Measurements from ENCODE around the gene PHYH. TPM values are rescaled to one million over a fixed set of nuclear protein-coding genes. Genes with fewer than 3 reads are reported as not detected.

PHYH gene
- total and polyA plus RNA-seq, 2 donors (not counting 1 experiment from before 2014, with no cell fraction given), result 21.8 to 31.5 TPM

GRCh38 chr10:13337827-13338196, 37.9 kb upstream of the PHYH start:
- Histone ChIP-seq H3K79me2 (ENCODE audit: control insufficient read depth, insufficient read depth, low read length) (peaks cover 14% of the 10 kb centered on the region), H3K27me3 (ENCODE audit: control insufficient read depth, insufficient read depth, low read length) (no peaks in the 10 kb centered on the region), H4K20me1 (ENCODE audit: control insufficient read depth, extremely low read depth, insufficient read depth, low read length) (no peaks in the 10 kb centered on the region), H3K4me2 (ENCODE audit: extremely low read depth, insufficient read depth, low read length) (no peak overlapping the region), H3K4me1 (ENCODE audit: control insufficient read depth, extremely low read depth, insufficient read depth, low read length) (no peaks in the 10 kb centered on the region), H2AFZ (ENCODE audit: low read length) (no peak overlapping the region), H3K27ac (ENCODE audit: insufficient read depth, low read length) (no peak overlapping the region), H3K9me3 (ENCODE audit: control insufficient read depth, insufficient read depth, low read depth, low read length) (no peaks in the 10 kb centered on the region), H3K36me3 (ENCODE audit: control insufficient read depth, insufficient read depth, low read length) (peaks cover 8% of the 10 kb centered on the region), H3K9ac (ENCODE audit: insufficient read depth, low read length) (no peak overlapping the region), H3K4me3 (replicated peaks in 1 of 4; ENCODE audit: control extremely low read depth in 1 of 4, insufficient read depth in 1 of 4, low read depth in 3 of 4, low read length in 4 of 4) (no peak overlapping the region)
- DNase-seq (ENCODE audit: low read depth in 2 of 2), result no peak
- TF ChIP-seq EZH2 (IDR thresholded peaks at IDR 0.05; ENCODE audit: low read length, missing control alignments), result no peak
- TF ChIP-seq, protein P1, sequence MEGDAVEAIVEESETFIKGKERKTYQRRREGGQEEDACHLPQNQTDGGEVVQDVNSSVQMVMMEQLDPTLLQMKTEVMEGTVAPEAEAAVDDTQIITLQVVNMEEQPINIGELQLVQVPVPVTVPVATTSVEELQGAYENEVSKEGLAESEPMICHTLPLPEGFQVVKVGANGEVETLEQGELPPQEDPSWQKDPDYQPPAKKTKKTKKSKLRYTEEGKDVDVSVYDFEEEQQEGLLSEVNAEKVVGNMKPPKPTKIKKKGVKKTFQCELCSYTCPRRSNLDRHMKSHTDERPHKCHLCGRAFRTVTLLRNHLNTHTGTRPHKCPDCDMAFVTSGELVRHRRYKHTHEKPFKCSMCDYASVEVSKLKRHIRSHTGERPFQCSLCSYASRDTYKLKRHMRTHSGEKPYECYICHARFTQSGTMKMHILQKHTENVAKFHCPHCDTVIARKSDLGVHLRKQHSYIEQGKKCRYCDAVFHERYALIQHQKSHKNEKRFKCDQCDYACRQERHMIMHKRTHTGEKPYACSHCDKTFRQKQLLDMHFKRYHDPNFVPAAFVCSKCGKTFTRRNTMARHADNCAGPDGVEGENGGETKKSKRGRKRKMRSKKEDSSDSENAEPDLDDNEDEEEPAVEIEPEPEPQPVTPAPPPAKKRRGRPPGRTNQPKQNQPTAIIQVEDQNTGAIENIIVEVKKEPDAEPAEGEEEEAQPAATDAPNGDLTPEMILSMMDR (conservative IDR thresholded peaks at IDR 0.05 in 1 of 2, IDR thresholded peaks at IDR 0.05 in 1 of 2; ENCODE audit: low read depth in 1 of 2, low read length in 2 of 2), result no peak

DNA sequence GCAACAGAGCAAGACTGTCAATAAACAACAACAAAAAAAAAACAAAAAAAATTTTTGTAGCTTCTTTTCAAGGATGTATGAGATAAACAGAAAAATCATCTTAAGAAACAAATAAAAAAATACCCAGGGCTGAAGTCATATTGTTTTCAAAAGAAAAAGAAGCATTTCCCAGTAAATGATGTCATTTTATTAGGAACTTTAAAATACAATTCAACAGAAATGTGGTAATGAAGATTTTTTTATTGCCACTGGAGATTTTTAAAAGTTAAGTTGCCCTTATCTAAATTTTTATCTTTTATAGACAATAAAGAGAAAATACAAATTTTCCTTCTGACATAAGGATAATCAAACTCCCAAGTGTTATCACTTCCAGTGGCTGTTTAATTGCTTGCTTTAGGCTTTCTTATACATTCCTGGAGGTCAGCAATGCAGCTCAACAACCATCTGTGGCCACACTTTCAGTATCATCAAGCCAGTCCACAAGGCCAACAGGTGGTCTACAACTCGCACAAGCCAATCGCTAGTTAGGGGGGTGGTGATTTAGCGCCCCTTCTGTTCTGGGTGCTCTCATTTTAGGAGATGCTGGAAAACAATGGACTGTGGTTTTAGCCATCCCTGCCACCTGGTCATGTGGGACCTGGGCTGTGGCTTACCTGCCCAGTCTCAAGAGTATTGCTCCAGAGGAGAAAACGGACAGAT, 37.4 kb upstream of the PHYH start:
- TF ChIP-seq EZH2 (IDR thresholded peaks at IDR 0.05; ENCODE audit: low read length, missing control alignments), result no peak
- TF ChIP-seq, protein P1 (conservative IDR thresholded peaks at IDR 0.05 in 1 of 2, IDR thresholded peaks at IDR 0.05 in 1 of 2; ENCODE audit: low read depth in 1 of 2, low read length in 2 of 2), result no peak
- Histone ChIP-seq H4K20me1 (ENCODE audit: control insufficient read depth, extremely low read depth, insufficient read depth, low read length) (no peaks in the 10 kb centered on the region), H3K9me3 (ENCODE audit: control insufficient read depth, insufficient read depth, low read depth, low read length) (no peaks in the 10 kb centered on the region), H2AFZ (ENCODE audit: low read length) (no peak overlapping the region), H3K79me2 (ENCODE audit: control insufficient read depth, insufficient read depth, low read length) (peaks cover 10% of the 10 kb centered on the region), H3K4me1 (ENCODE audit: control insufficient read depth, extremely low read depth, insufficient read depth, low read length) (no peaks in the 10 kb centered on the region), H3K27me3 (ENCODE audit: control insufficient read depth, insufficient read depth, low read length) (no peaks in the 10 kb centered on the region), H3K4me3 (replicated peaks in 1 of 4; ENCODE audit: control extremely low read depth in 1 of 4, insufficient read depth in 1 of 4, low read depth in 3 of 4, low read length in 4 of 4) (no peak overlapping the region), H3K9ac (ENCODE audit: insufficient read depth, low read length) (no peak overlapping the region), H3K4me2 (ENCODE audit: extremely low read depth, insufficient read depth, low read length) (no peak overlapping the region), H3K27ac (ENCODE audit: insufficient read depth, low read length) (no peak overlapping the region), H3K36me3 (ENCODE audit: control insufficient read depth, insufficient read depth, low read length) (peaks cover 8% of the 10 kb centered on the region)
- no peak for DNase-seq (ENCODE audit: low read depth in 2 of 2)

DNA sequence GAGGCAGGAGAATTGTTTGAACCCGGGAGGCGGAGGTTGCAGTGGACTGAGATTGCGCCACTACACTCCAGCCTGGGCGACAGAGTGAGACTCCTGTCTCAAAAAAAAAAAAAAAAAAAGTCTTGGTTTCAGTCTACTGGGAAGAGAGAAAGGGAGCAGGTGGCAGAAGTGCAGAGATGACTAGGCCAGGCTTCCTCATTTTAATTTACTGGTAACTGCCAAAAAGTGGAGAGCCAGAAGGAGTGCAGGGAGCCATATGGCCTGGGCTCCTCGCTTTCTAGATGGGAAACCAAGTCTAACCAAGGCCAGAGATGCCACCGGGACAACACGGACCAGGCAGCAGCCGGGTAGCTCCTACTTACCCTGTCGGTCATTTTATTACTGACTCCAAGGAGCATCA, 36.0 kb upstream of the PHYH start:
- no peak overlapping the region for H3K4me2 ChIP-seq (ENCODE audit: extremely low read depth, insufficient read depth, low read length)
- peaks cover 10% of the 10 kb centered on the region for H3K36me3 ChIP-seq (ENCODE audit: control insufficient read depth, insufficient read depth, low read length)
- H4K20me1 ChIP-seq (ENCODE audit: control insufficient read depth, extremely low read depth, insufficient read depth, low read length), result no peaks in the 10 kb centered on the region
- no peaks in the 10 kb centered on the region for H3K27me3 ChIP-seq (ENCODE audit: control insufficient read depth, insufficient read depth, low read length)
- H3K79me2 ChIP-seq (ENCODE audit: control insufficient read depth, insufficient read depth, low read length), result peaks cover 8% of the 10 kb centered on the region
- H3K4me3 ChIP-seq (replicated peaks in 1 of 4; ENCODE audit: control extremely low read depth in 1 of 4, insufficient read depth in 1 of 4, low read depth in 3 of 4, low read length in 4 of 4), result no peak overlapping the region
- H2AFZ ChIP-seq (ENCODE audit: low read length), result no peak overlapping the region
- no peak overlapping the region for H3K9ac ChIP-seq (ENCODE audit: insufficient read depth, low read length)
- no peak overlapping the region for H3K27ac ChIP-seq (ENCODE audit: insufficient read depth, low read length)
- TF ChIP-seq EZH2 (IDR thresholded peaks at IDR 0.05; ENCODE audit: low read length, missing control alignments), result no peak
- TF ChIP-seq, protein P1 (conservative IDR thresholded peaks at IDR 0.05 in 1 of 2, IDR thresholded peaks at IDR 0.05 in 1 of 2; ENCODE audit: low read depth in 1 of 2, low read length in 2 of 2), result no peak
- DNase-seq (ENCODE audit: low read depth in 2 of 2), result no peak
- H3K9me3 ChIP-seq (ENCODE audit: control insufficient read depth, insufficient read depth, low read depth, low read length), result no peaks in the 10 kb centered on the region
- no peaks in the 10 kb centered on the region for H3K4me1 ChIP-seq (ENCODE audit: control insufficient read depth, extremely low read depth, insufficient read depth, low read length)
